PC-9 (cell line): ENCODE measurements around the gene PFKFB4.

Experiments
- EZH2 ChIP-seq: fragments of 200-600 bp; sonication (generic); IDR thresholded peaks from 2 replicates; pipeline ENCODE4 v1.8.0; 2017; ENCODE audit warnings: antibody characterized with exemption, low read depth
- TF ChIP-seq, protein P1 (sequence below): fragments of 200-600 bp; sonication (generic); conservative IDR thresholded peaks from 2 replicates; pipeline ENCODE4 v1.6.1; 2017; ENCODE audit warnings: mixed run types, antibody characterized with exemption, mild to moderate bottlenecking, moderate library complexity

DNA sequence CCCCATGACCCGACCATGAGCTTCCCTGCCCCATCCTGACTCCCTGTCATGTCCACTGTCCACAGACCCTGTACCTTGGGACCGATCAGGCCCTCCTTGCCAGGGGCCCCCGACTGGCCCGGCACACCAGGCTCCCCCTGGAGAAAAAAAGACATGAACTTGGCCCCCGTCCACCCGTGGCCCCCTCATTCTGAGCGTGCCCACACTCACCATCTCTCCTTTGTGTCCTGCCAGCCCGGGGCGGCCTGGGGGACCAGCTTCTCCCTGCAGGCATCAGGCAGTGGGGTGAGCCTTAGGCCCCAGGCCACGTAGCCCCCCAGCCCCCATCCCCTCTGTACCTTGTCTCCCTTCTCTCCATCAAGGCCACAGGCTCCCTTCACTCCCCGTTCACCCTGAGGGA, 10.9 kb upstream of the PFKFB4 start:
- TF ChIP-seq, protein P1, sequence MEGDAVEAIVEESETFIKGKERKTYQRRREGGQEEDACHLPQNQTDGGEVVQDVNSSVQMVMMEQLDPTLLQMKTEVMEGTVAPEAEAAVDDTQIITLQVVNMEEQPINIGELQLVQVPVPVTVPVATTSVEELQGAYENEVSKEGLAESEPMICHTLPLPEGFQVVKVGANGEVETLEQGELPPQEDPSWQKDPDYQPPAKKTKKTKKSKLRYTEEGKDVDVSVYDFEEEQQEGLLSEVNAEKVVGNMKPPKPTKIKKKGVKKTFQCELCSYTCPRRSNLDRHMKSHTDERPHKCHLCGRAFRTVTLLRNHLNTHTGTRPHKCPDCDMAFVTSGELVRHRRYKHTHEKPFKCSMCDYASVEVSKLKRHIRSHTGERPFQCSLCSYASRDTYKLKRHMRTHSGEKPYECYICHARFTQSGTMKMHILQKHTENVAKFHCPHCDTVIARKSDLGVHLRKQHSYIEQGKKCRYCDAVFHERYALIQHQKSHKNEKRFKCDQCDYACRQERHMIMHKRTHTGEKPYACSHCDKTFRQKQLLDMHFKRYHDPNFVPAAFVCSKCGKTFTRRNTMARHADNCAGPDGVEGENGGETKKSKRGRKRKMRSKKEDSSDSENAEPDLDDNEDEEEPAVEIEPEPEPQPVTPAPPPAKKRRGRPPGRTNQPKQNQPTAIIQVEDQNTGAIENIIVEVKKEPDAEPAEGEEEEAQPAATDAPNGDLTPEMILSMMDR: no peak
- TF ChIP-seq EZH2: no peak
